ENCODE results near the gene ATP13A4. TPM values are rescaled to one million over a fixed set of nuclear protein-coding genes. Genes with fewer than 3 reads are reported as not detected.

ATP13A4 gene
- total and polyA plus RNA-seq, 7 donors, result 0.10 to 0.36 (median 0.22) TPM; not detected in 3

DNA sequence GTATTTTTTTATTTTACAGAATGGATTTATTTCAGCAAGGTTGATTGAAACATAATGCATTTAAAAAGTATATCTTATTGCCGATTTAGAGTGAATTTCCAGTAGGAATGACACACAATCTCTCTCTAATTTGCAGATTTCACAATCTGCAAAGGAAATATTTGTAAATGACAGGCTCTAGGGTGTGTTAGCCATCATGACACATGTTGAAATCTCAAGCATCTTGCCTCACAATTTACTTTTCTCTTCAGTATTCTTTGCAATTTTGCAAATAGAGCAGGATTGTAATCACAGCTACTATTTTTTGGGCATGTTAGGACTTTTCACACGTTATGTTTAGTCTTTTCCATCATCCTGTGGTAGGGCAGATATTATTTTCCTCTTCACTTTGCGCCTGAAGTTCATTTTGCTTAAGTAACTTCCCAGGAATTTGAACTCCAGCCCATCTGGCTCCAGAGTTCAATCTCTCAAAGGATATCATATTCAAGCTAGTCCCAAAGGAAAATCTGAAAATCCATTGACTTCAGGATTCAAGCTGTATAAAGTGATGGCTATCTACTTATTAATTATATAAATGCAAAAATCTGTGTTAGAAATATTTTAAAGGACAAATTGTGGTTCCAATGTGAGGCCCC, 55.4 kb downstream of the ATP13A4 start:
- ATAC-seq, result no peak
- peaks cover 4% of the 10 kb centered on the region for H3K4me1 ChIP-seq
- no peaks in the 10 kb centered on the region for H3K9me3 ChIP-seq
- intact Hi-C loops (cut with DNase I), result no loop called here
- H3K36me3 ChIP-seq (ENCODE audit: insufficient read depth in 1 of 2, low read depth in 1 of 2), result no peaks in the 10 kb centered on the region
- H3K4me3 ChIP-seq, result no peak overlapping the region
- no peaks in the 10 kb centered on the region for H3K27me3 ChIP-seq (ENCODE audit: insufficient read depth in 3 of 3, low read length in 2 of 3)
- DNase-seq, result no peak
- WGBS, 3 donors, result 13 to 21% (median 15%) methylated on average over 3 of the region's 3 CpGs
- no peak overlapping the region for H3K27ac ChIP-seq
- no peak for TF ChIP-seq CTCF (IDR thresholded peaks at IDR 0.05)

DNA sequence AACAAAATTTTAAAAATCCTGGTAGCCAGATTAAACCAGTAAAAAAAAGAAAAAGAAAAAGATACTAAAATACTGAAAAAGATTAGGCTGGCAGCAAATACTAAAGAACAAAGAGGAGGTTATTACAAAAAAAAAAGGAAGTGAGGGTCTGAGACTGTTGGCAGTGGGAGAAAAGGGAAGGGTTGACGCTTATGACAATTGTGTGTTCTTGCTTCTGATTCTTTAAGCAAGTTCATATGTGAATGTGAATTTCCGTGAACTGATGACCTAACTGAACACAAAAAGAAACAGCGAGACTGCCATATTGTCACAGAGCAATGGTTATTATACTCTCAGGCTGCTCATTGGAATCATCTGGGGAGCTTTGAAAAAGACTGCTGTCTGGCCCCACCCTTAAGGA, 56.5 kb downstream of the ATP13A4 start:
- Histone ChIP-seq H3K27me3 (ENCODE audit: insufficient read depth in 3 of 3, low read length in 2 of 3) (no peaks in the 10 kb centered on the region), H3K36me3 (ENCODE audit: insufficient read depth in 1 of 2, low read depth in 1 of 2) (no peaks in the 10 kb centered on the region), H3K9me3 (no peaks in the 10 kb centered on the region), H3K4me1 (peaks cover 4% of the 10 kb centered on the region), H3K27ac (no peak overlapping the region), H3K4me3 (no peak overlapping the region)
- TF ChIP-seq CTCF (IDR thresholded peaks at IDR 0.05), result no peak
- intact Hi-C loops (cut with DNase I), result no loop called here
- DNase-seq (no peak), ATAC-seq (no peak)
- WGBS, 3 donors, result 76 to 86% (median 83%) methylated on average over 3 of the region's 3 CpGs

DNA sequence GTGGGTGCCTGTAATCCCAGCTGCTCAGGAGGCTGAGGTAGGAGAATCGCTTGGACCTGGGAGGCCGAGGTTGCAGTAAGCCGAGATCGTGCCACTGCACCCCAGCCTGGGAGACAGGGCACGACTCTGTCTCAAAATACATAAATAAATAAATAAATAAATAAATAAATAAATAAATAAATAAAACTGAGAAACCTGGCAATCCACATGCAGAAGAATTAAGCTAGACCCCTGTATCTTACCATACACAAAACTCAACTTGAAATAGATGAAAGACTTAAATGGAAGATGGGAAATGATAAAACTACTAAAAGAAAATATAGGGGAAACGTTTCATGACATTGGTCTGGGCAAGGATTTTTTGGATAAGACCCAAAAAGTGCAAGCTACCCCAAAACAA, 58.0 kb downstream of the ATP13A4 start:
- WGBS, 3 donors, result 89 to 92% (median 90%) methylated on average over 6 of the region's 6 CpGs
- no peak overlapping the region for H3K4me3 ChIP-seq
- no peak for TF ChIP-seq CTCF (IDR thresholded peaks at IDR 0.05)
- no peak for ATAC-seq
- no peak overlapping the region for H3K27ac ChIP-seq
- H3K9me3 ChIP-seq, result no peaks in the 10 kb centered on the region
- no peak for DNase-seq
- H3K27me3 ChIP-seq (ENCODE audit: insufficient read depth in 3 of 3, low read length in 2 of 3), result no peaks in the 10 kb centered on the region
- H3K4me1 ChIP-seq, result peaks cover 4% of the 10 kb centered on the region
- intact Hi-C loops (cut with DNase I), result no loop called here
- no peaks in the 10 kb centered on the region for H3K36me3 ChIP-seq (ENCODE audit: insufficient read depth in 1 of 2, low read depth in 1 of 2)

GRCh38 chr3:193491026-193491425, 63.7 kb downstream of the ATP13A4 start:
- Histone ChIP-seq H3K4me1 (no peaks in the 10 kb centered on the region), H3K4me3 (no peak overlapping the region), H3K27ac (no peak overlapping the region), H3K27me3 (ENCODE audit: insufficient read depth in 3 of 3, low read length in 2 of 3) (no peaks in the 10 kb centered on the region), H3K36me3 (ENCODE audit: insufficient read depth in 1 of 2, low read depth in 1 of 2) (no peaks in the 10 kb centered on the region), H3K9me3 (no peaks in the 10 kb centered on the region)
- WGBS, 3 donors, result 94 to 96% (median 95%) methylated on average over 1 of the region's 1 CpG
- no peak for TF ChIP-seq CTCF (IDR thresholded peaks at IDR 0.05)
- DNase-seq (no peak), ATAC-seq (no peak)
- intact Hi-C loops (cut with DNase I), result no loop called here

DNA sequence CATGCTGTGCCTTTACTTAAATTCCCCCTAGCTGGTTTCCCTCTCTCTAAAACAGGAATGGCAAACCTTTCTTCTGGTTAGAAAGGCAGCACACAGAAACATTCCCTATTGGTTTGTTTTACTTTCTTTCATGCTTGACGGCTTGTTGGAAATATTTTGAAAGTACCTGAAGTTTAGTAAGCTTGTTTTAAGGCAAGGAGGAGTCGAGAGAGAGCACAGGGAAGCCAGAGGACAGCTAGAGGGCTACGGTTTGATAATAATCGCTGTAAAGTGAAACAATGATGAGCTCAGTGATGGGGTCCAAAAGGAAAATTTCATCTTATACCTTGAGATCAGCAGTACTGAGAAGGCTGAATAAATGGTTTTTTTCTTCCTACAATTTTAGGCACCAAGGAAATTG, 64.1 kb downstream of the ATP13A4 start:
- no peaks in the 10 kb centered on the region for H3K27me3 ChIP-seq (ENCODE audit: insufficient read depth in 3 of 3, low read length in 2 of 3)
- no peak overlapping the region for H3K27ac ChIP-seq
- TF ChIP-seq CTCF (IDR thresholded peaks at IDR 0.05), result no peak
- intact Hi-C loops (cut with DNase I), result no loop called here
- H3K4me1 ChIP-seq, result no peaks in the 10 kb centered on the region
- 75 to 79% (median 78%) methylated on average over 4 of the region's 4 CpGs for WGBS, 3 donors
- no peaks in the 10 kb centered on the region for H3K36me3 ChIP-seq (ENCODE audit: insufficient read depth in 1 of 2, low read depth in 1 of 2)
- no peak overlapping the region for H3K4me3 ChIP-seq
- H3K9me3 ChIP-seq, result no peaks in the 10 kb centered on the region
- DNase-seq, result no peak
- no peak for ATAC-seq

Data from psoas muscle (tissue), 8 donors.